Tibial artery (tissue), 4 donors: ENCODE measurements around the gene MFF.
A peak's percentile ranks its signal among the peaks of the same experiment; 100 is the strongest.

Source experiments
- DNase-seq, 2 donors: peaks; one replicate each; pipeline ENCODE4 v3.0.0-alpha.2; 2019
- H3K27ac ChIP-seq, 2 donors: fragments of 200-600 bp; sonication (generic) in 1 of 2; 1 replicate in 1 of 2; 2 replicates in 1 of 2; pipeline ENCODE4 v1.5.1; 2018 to 2019; ENCODE audit warnings: mild to moderate bottlenecking in 1 of 2
- H3K27me3 ChIP-seq, 2 donors: fragments of 200-600 bp; sonication (generic) in 1 of 2; one replicate each; pipeline versions ENCODE4 v1.5.1 to v1.6.0; 2016 to 2019
- H3K36me3 ChIP-seq, 3 donors: fragments of 200-600 bp; sonication (generic) in 2 of 3; one replicate each; pipeline ENCODE4 v1.5.1; 2016 to 2019; ENCODE audit warnings: mild to moderate bottlenecking in 2 of 3
- H3K4me1 ChIP-seq, 4 donors: fragments of 200-600 bp; sonication (generic) in 2 of 4; 1 replicate in 3 of 4; 2 replicates in 1 of 4; pipeline ENCODE4 v1.5.1; 2016 to 2019
- H3K4me3 ChIP-seq, 2 donors: fragments of 200-600 bp; sonication (generic) in 1 of 2; 1 replicate in 1 of 2; 2 replicates in 1 of 2; pipeline ENCODE4 v1.5.1; 2018 to 2019; ENCODE audit warnings: mild to moderate bottlenecking in 2 of 2
- H3K9me3 ChIP-seq, 3 donors: fragments of 200-600 bp; sonication (generic) in 1 of 3; one replicate each; pipeline ENCODE4 v1.5.1; 2016 to 2019
- CTCF ChIP-seq, 2 experiments: fragments of 200-600 bp in 1 of 2; fragments of 450-650 bp in 1 of 2; IDR thresholded peaks; one replicate each; pipeline ENCODE4 v1.5.1; 2017 to 2019; ENCODE audit warnings: antibody characterized with exemption in 2 of 2, mild to moderate bottlenecking in 1 of 2, moderate library complexity in 1 of 2
- intact Hi-C: fragments of 100-400 bp; cut with DNase I; formaldehyde crosslinking; loops from one replicate; pipeline ENCODE4 v1.15.0; 2023; ENCODE audit warnings: low total_unique reads

Gene MFF

GRCh38 chr2:227324995-227325838, at the start of gene MFF:
TSS of gene MFF (plus strand) at chr2:227325251. CDS start at chr2:227330666, 5,415 bp downstream.
- intact Hi-C loops = no loop called here

GRCh38 chr2:227280895-227281294, 44.2 kb upstream of the MFF start:
- intact Hi-C loops = no loop called here
- Histone ChIP-seq H3K4me3 (no peak overlapping the region), H3K27me3 (no peaks in the 10 kb centered on the region), H3K9me3 (peaks cover 0 to 9% (median 0%) of the 10 kb centered on the region in 3 donors), H3K27ac (no peak overlapping the region), H3K4me1 (peaks cover 0 to 2% (median 0%) of the 10 kb centered on the region in 4 donors), H3K36me3 (no peaks in the 10 kb centered on the region)
- no peak for DNase-seq
- no peak for TF ChIP-seq CTCF (IDR thresholded peaks at IDR 0.05)

More at GRCh38 chr2:227324995-227325838, at the start of gene MFF:
- peaks cover 0 to 3% (median 0%) of the 10 kb centered on the region in 3 donors for H3K36me3 ChIP-seq
- peaks cover 0 to 26% (median 9%) of the 10 kb centered on the region in 4 donors for H3K4me1 ChIP-seq
- peak within 1 kb of the TSS; percentile 91 to 92 for H3K27ac ChIP-seq
- no peaks in the 10 kb centered on the region for H3K27me3 ChIP-seq
- peak; percentile 91 to 95 for DNase-seq
- H3K4me3 ChIP-seq = peak within 1 kb of the TSS; percentile 93 to 95
- H3K9me3 ChIP-seq = no peaks in the 10 kb centered on the region
- no peak for TF ChIP-seq CTCF (IDR thresholded peaks at IDR 0.05)

GRCh38 chr2:227285741-227286236, 39.3 kb upstream of the MFF start:
- DNase-seq = no peak
- no peak overlapping the region for H3K27ac ChIP-seq

GRCh38 chr2:227287771-227288170, 37.3 kb upstream of the MFF start:
- H3K27ac ChIP-seq = no peak overlapping the region
- no peaks in the 10 kb centered on the region for H3K36me3 ChIP-seq
- no peak overlapping the region for H3K4me3 ChIP-seq
- H3K9me3 ChIP-seq = peaks cover 0 to 8% (median 0%) of the 10 kb centered on the region in 3 donors
- H3K27me3 ChIP-seq = no peaks in the 10 kb centered on the region
- peaks cover 0 to 2% (median 0%) of the 10 kb centered on the region in 4 donors for H3K4me1 ChIP-seq
- intact Hi-C loops = no loop called here
- TF ChIP-seq CTCF (IDR thresholded peaks at IDR 0.05) = no peak
- no peak for DNase-seq

More at GRCh38 chr2:227285741-227286236, 39.3 kb upstream of the MFF start:
- no peaks in the 10 kb centered on the region for H3K36me3 ChIP-seq
- no peak overlapping the region for H3K4me3 ChIP-seq
- intact Hi-C loops = no loop called here
- H3K4me1 ChIP-seq = peaks cover 0 to 2% (median 0%) of the 10 kb centered on the region in 4 donors
- no peak for TF ChIP-seq CTCF (IDR thresholded peaks at IDR 0.05)
- peaks cover 0 to 9% (median 0%) of the 10 kb centered on the region in 3 donors for H3K9me3 ChIP-seq
- no peaks in the 10 kb centered on the region for H3K27me3 ChIP-seq

- no peaks in the 10 kb centered on the region for H3K9me3 ChIP-seq
- intact Hi-C loops = no loop called here
- H3K4me1 ChIP-seq = no peaks in the 10 kb centered on the region
- no peak overlapping the region for H3K27ac ChIP-seq
- TF ChIP-seq CTCF (IDR thresholded peaks at IDR 0.05) = no peak
- no peak overlapping the region for H3K4me3 ChIP-seq
- H3K36me3 ChIP-seq = no peaks in the 10 kb centered on the region
- H3K27me3 ChIP-seq = no peaks in the 10 kb centered on the region
- DNase-seq = no peak
Observed at GRCh38 chr2:227292314-227292713, 32.7 kb upstream of the MFF start.
